Neural crest cell (in vitro differentiated cells): ENCODE measurements around the gene CYSRT1. TPM values are rescaled to one million over a fixed set of nuclear protein-coding genes. Genes with fewer than 3 reads are reported as not detected.

Experiments used
- DNase-seq: peaks from one replicate; pipeline ENCODE4 v3.0.0; 2021; ENCODE audit warnings: low read depth, mixed read lengths, low spot score
- H3K27ac Mint-ChIP-seq: one replicate; pipeline ENCODE4 v1.8.0; 2021; ENCODE audit warnings: mild to moderate bottlenecking, mixed read lengths; ENCODE audit not compliant: unreplicated experiment
- H3K27me3 Mint-ChIP-seq: 2 replicates; pipeline ENCODE4 v1.8.0; 2021; ENCODE audit warnings: low read depth, mild to moderate bottlenecking, mixed read lengths
- H3K36me3 Mint-ChIP-seq: 2 replicates; pipeline ENCODE4 v1.8.0; 2021; ENCODE audit warnings: low read depth, mild to moderate bottlenecking, mixed read lengths
- H3K4me1 Mint-ChIP-seq: 2 replicates; pipeline ENCODE4 v1.8.0; 2021; ENCODE audit warnings: mixed read lengths
- H3K4me3 Mint-ChIP-seq: one replicate; pipeline ENCODE4 v1.8.0; 2021; ENCODE audit warnings: mild to moderate bottlenecking, mixed read lengths
- H3K9me3 Mint-ChIP-seq: 2 replicates; pipeline ENCODE4 v1.8.0; 2021; ENCODE audit warnings: mixed read lengths
- total RNA-seq: library from RNA; stranded (reverse); gene quantifications from 2 replicates; pipeline ENCODE4 v1.2.1, GENCODE V29; 2021
- TF ChIP-seq, protein P1 (sequence below): fragments of 200-600 bp; sonication (generic); conservative IDR thresholded peaks from 2 replicates; pipeline ENCODE4 v1.5.0; 2021; ENCODE audit warnings: antibody characterized with exemption, mild to moderate bottlenecking

The CYSRT1 gene
- total RNA-seq, 1 donor from 2014 or later = 1.2 TPM

DNA sequence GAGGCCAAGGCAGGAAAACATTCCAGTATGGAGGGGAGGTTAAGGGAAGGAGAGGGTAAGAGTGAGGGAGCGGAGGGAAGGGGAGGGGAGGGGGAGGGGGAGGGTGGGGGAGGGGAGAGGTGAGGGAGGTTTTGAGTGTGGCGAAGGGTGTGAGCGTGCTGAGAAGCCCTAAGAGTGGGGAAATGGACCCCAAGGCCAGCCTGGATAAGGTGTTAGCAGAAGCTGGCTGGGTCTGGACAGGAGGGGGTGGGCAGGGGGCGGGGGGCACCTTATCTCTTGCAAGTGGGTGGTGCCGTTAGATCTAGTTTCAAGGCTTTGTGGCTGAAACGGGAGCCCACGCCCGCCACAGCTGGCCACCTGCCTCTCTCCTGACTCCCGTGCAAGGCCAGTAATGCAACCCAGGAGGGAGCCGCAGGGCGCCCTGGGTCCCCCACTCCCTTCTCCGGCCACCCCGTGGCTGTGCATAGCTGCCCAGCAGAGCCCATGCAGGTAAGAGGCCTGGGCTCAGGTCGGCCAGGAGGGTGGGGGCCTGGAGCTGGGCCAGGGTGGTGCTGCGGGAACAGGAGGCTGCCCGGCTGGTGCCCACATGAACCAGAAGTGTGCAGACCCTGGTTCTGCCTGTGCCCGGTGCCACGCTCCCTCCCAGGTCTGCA, 3.0 kb downstream of the CYSRT1 start:
- peaks cover 4% of the 10 kb centered on the region for H3K4me1 Mint-ChIP-seq
- no peak for DNase-seq
- no peaks in the 10 kb centered on the region for H3K36me3 Mint-ChIP-seq
- no peak overlapping the region for H3K27ac Mint-ChIP-seq
- peak overlapping the region; percentile 82 for H3K4me3 Mint-ChIP-seq
- H3K27me3 Mint-ChIP-seq = peaks cover 4% of the 10 kb centered on the region
- no peaks in the 10 kb centered on the region for H3K9me3 Mint-ChIP-seq
- TF ChIP-seq, protein P1, sequence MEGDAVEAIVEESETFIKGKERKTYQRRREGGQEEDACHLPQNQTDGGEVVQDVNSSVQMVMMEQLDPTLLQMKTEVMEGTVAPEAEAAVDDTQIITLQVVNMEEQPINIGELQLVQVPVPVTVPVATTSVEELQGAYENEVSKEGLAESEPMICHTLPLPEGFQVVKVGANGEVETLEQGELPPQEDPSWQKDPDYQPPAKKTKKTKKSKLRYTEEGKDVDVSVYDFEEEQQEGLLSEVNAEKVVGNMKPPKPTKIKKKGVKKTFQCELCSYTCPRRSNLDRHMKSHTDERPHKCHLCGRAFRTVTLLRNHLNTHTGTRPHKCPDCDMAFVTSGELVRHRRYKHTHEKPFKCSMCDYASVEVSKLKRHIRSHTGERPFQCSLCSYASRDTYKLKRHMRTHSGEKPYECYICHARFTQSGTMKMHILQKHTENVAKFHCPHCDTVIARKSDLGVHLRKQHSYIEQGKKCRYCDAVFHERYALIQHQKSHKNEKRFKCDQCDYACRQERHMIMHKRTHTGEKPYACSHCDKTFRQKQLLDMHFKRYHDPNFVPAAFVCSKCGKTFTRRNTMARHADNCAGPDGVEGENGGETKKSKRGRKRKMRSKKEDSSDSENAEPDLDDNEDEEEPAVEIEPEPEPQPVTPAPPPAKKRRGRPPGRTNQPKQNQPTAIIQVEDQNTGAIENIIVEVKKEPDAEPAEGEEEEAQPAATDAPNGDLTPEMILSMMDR = no peak

DNA sequence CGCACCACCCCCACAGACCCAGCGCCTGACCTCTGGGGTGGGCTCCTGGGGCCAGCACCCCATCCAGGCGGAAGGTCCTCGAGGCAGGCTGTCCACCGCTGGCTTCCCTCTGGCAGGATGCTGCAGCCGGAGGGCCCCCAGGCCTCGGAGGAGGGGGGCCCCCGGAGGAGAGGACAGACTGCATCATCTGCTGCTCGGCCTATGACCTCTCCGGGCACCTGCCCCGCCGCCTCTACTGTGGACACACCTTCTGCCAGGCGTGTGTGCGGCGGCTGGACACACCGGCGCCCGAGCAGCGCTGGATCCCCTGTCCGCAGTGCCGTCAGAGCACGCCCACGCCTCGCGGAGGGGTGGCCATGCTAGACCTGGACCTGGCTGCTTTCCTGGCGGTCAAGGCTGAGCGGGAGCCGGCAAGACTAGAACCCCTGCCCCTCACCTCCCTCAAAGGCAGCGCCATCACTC, 3.6 kb downstream of the CYSRT1 start:
- no peaks in the 10 kb centered on the region for H3K36me3 Mint-ChIP-seq

DNA sequence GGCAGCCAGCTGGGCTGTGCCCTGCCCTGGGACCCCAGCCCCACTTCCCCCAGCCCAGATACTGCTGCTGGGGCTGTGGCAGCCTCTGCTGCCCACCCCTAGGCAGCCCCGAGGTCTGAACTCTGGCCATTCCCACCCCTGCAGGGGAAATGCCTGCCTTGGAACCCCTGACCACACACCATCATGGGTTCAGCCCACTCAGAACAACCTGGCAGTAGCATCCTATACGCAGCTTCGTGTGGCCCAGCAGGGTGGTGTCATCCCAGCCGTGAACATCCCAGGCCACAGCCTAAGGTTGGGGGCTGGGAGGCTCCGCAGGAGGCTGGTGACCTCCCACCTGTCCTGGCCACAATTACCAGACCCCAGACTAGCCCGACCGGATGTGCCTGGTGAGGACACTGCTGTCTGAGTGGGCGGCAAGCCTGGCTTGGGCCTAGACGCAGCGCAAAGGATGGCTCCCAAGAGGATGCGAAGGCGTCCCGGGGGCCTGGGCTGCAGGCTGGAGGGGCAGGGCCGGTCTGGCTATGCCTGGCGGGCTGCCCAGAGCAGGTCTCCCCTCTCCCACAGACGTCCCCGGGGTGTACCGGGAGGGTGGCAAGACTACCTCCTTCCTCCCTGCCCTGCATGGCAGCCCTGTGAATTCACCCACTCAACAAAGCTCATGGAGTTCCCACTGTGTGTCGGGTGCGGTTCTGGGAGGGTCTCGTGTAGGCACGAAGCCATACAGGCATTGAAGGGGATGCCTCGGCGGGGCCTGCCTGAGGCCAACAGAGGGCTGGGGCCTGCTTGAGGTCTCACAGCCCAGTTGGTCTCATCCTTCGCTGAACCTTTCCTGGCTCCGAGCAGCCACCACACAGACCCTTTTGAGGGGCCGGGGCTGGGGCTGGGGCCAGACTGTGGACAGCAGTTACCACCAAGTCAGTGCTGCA, 4.3 kb downstream of the CYSRT1 start:
- Mint-ChIP-seq H3K4me3 (no peak overlapping the region), H3K9me3 (no peaks in the 10 kb centered on the region), H3K27me3 (peaks cover 3% of the 10 kb centered on the region), H3K36me3 (no peaks in the 10 kb centered on the region), H3K27ac (no peak overlapping the region), H3K4me1 (peaks cover 4% of the 10 kb centered on the region)
- DNase-seq = no peak
- TF ChIP-seq, protein P1 = no peak

More for the DNA sequence above, 3.6 kb downstream of the CYSRT1 start:
- H3K27me3 Mint-ChIP-seq = peaks cover 3% of the 10 kb centered on the region
- TF ChIP-seq, protein P1 = no peak
- no peak overlapping the region for H3K4me3 Mint-ChIP-seq
- H3K27ac Mint-ChIP-seq = no peak overlapping the region
- H3K9me3 Mint-ChIP-seq = no peaks in the 10 kb centered on the region
- peaks cover 4% of the 10 kb centered on the region for H3K4me1 Mint-ChIP-seq
- no peak for DNase-seq

DNA sequence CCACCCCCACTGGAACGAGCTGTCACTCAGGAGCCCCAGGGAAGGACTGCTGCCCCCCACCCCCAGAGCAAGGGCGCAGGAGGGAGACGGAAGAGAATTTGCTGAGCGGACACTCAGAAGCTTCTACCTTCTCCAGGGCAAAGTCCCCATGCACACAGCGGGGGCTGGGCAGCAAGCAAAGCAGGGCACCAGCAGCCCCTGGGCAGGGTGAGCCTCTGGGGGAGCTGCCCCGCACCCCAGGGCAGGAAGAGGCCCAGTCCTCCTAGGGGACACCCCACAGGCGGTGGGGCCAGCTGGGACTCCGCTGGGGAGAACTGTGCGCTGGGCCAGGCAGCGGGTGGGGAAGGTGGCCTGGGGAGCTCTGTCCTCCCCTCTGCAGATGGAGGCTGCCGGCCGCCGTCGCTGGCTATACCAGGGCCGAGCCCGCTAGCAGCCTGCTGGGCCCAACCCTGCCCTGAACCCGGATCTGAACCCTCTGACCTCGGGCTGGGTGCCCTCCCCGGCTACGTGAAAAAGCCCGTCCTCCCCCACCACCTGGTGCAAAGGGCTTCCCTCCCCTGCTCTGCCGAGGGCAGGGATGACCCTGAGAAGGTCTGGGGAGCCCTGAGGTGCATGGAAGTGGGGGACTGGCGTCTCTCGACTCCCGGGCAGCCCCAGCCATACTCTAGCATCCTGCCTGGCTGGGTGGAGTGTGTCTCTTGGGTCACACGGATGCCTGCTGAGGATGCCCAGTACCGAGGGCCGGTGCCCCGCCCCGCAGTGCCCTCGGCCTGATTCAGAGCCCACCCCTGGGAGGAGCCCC, 5.1 kb downstream of the CYSRT1 start:
- no peak for DNase-seq
- peaks cover 4% of the 10 kb centered on the region for H3K4me1 Mint-ChIP-seq
- H3K4me3 Mint-ChIP-seq = no peak overlapping the region
- H3K27ac Mint-ChIP-seq = no peak overlapping the region
- H3K27me3 Mint-ChIP-seq = peaks cover 3% of the 10 kb centered on the region
- H3K9me3 Mint-ChIP-seq = no peaks in the 10 kb centered on the region
- H3K36me3 Mint-ChIP-seq = no peaks in the 10 kb centered on the region
- TF ChIP-seq, protein P1 = no peak

DNA sequence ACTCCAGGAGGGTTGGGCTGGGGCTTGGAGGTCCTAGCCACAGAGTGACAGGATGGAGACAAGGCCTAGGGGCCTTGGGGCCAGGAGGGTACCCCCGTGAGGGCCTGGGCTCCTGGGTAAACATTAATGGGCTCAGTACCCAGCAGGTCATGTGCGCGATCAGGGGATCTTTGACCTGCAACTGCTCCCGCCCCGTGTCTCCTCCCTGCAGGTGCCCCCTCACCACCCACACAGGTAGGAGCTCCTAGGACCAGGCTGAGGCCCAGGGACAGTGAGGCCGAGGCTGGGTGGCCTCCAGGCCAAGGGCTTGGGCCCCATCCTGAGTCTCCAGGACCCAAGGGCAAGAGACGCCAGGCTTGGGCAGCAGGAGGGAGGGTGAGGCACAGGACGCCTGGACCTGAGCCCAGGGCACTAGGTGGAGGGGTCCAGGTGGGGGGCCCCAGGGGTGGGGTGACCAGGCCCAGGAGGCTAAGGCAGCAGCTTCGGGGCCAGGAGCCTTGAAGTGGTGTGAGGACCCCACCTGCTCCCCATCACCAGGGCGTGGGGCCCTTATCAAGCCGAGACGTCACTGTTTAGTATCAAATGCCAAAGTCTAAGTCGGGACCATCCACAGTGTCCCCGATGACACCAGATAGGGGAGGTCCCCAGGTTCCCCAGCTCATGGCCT, 5.9 kb downstream of the CYSRT1 start, which contains the start of gene SLC34A3:
SLC34A3 (plus strand) TSS at position 197 of the 667 bp plus-strand sequence. CDS start 802 bp downstream, outside the sequence.
- no peaks in the 10 kb centered on the region for H3K9me3 Mint-ChIP-seq
- no peak within 1 kb of the TSS for H3K27ac Mint-ChIP-seq
- peaks cover 4% of the 10 kb centered on the region for H3K4me1 Mint-ChIP-seq
- no peak for DNase-seq
- H3K27me3 Mint-ChIP-seq = peaks cover 3% of the 10 kb centered on the region
- TF ChIP-seq, protein P1 = no peak
- no peaks in the 10 kb centered on the region for H3K36me3 Mint-ChIP-seq
- no peak within 1 kb of the TSS for H3K4me3 Mint-ChIP-seq
